Measurements from ENCODE around the gene CNTROB.

DNA sequence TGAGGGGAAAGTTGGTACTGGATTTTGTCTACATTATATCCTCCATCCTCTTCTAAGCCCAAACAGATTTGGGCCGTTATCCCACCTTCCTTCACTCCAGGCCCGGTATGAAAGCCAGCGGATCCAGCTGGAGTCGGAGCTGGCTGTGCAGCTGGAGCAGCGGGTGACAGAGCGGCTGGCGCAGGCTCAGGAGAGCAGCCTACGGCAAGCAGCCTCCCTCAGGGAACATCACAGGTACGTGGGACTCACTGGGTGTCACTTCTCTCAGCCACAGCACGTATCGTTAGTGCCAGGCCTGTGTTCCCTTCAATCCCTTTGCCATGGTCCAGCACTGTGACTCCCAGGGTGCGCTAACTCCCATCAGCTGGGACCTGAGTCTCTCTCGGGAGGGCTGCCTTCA is 11.3 kb downstream of the CNTROB start:
- TF ChIP-seq, protein P1, sequence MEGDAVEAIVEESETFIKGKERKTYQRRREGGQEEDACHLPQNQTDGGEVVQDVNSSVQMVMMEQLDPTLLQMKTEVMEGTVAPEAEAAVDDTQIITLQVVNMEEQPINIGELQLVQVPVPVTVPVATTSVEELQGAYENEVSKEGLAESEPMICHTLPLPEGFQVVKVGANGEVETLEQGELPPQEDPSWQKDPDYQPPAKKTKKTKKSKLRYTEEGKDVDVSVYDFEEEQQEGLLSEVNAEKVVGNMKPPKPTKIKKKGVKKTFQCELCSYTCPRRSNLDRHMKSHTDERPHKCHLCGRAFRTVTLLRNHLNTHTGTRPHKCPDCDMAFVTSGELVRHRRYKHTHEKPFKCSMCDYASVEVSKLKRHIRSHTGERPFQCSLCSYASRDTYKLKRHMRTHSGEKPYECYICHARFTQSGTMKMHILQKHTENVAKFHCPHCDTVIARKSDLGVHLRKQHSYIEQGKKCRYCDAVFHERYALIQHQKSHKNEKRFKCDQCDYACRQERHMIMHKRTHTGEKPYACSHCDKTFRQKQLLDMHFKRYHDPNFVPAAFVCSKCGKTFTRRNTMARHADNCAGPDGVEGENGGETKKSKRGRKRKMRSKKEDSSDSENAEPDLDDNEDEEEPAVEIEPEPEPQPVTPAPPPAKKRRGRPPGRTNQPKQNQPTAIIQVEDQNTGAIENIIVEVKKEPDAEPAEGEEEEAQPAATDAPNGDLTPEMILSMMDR (IDR thresholded peaks at IDR 0.05): no peak
- TF ChIP-seq NR3C1 (IDR thresholded peaks at IDR 0.05) (no peak), RAD21 (conservative IDR thresholded peaks at IDR 0.05 in 1 of 2, IDR thresholded peaks at IDR 0.05 in 1 of 2) (no peak), MYC (IDR thresholded peaks at IDR 0.05; ENCODE audit: borderline replicate concordance, low read length) (no peak), HEYL (CRISPR knock-in tag; IDR thresholded peaks at IDR 0.05) (no peak)
- TF ChIP-seq, protein P2, sequence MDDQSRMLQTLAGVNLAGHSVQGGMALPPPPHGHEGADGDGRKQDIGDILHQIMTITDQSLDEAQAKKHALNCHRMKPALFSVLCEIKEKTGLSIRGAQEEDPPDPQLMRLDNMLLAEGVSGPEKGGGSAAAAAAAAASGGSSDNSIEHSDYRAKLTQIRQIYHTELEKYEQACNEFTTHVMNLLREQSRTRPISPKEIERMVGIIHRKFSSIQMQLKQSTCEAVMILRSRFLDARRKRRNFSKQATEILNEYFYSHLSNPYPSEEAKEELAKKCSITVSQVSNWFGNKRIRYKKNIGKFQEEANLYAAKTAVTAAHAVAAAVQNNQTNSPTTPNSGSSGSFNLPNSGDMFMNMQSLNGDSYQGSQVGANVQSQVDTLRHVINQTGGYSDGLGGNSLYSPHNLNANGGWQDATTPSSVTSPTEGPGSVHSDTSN (IDR thresholded peaks at IDR 0.05): no peak
- TF ChIP-seq, protein P3, sequence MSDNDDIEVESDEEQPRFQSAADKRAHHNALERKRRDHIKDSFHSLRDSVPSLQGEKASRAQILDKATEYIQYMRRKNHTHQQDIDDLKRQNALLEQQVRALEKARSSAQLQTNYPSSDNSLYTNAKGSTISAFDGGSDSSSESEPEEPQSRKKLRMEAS (IDR thresholded peaks at IDR 0.05): no peak
- TF ChIP-seq, protein P4, sequence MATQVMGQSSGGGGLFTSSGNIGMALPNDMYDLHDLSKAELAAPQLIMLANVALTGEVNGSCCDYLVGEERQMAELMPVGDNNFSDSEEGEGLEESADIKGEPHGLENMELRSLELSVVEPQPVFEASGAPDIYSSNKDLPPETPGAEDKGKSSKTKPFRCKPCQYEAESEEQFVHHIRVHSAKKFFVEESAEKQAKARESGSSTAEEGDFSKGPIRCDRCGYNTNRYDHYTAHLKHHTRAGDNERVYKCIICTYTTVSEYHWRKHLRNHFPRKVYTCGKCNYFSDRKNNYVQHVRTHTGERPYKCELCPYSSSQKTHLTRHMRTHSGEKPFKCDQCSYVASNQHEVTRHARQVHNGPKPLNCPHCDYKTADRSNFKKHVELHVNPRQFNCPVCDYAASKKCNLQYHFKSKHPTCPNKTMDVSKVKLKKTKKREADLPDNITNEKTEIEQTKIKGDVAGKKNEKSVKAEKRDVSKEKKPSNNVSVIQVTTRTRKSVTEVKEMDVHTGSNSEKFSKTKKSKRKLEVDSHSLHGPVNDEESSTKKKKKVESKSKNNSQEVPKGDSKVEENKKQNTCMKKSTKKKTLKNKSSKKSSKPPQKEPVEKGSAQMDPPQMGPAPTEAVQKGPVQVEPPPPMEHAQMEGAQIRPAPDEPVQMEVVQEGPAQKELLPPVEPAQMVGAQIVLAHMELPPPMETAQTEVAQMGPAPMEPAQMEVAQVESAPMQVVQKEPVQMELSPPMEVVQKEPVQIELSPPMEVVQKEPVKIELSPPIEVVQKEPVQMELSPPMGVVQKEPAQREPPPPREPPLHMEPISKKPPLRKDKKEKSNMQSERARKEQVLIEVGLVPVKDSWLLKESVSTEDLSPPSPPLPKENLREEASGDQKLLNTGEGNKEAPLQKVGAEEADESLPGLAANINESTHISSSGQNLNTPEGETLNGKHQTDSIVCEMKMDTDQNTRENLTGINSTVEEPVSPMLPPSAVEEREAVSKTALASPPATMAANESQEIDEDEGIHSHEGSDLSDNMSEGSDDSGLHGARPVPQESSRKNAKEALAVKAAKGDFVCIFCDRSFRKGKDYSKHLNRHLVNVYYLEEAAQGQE (IDR thresholded peaks at IDR 0.05): no peak
